GM06990 (cell line): ENCODE results near the gene CNNM1.

Source experiments
- DNase-seq: peaks from one replicate; pipeline ENCODE4 v3.0.0-alpha.2; 2011; ENCODE audit not compliant: insufficient read length; ENCODE audit errors: extremely low read depth
- H3K27me3 ChIP-seq: replicated peaks from 2 replicates; pipeline ENCODE4 v1.6.0; 2011; ENCODE audit warnings: low read length; ENCODE audit not compliant: control insufficient read depth, insufficient read depth
- H3K36me3 ChIP-seq: 2 replicates; pipeline ENCODE4 v1.5.1; 2011; ENCODE audit warnings: low read length; ENCODE audit not compliant: control insufficient read depth, insufficient read depth
- H3K4me3 ChIP-seq: replicated peaks from 2 replicates; pipeline ENCODE4 v1.5.1; 2011; ENCODE audit warnings: low read depth, mild to moderate bottlenecking, control low read depth, low read length
- TF ChIP-seq, protein P1 (sequence below): IDR thresholded peaks from 2 replicates; pipeline ENCODE4 v1.5.1; 2011; ENCODE audit warnings: low read length, control low read depth, mild to moderate bottlenecking, inconsistent platforms; ENCODE audit not compliant: insufficient read depth, poor library complexity, severe bottlenecking

The CNNM1 gene

DNA sequence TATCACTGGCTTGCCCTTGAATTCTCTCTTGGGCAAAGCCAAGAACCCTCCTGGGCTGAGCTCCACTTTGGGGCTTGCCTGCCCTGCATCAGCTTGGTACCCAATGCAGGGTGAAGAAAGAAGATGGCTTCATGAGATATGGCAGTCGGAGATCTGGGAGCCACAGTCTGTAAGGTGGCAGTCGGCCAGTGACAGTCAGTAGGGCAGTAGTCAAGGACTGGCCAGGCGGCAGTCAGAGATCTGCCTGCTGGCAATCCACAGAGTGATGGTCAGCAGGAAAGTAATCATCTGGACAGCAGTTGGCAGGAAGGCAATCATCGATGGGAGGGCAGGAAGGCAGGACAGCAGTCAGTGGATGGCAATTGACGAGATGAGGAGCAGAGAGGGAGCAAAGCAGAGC lies 32.6 kb upstream of the CNNM1 start:
- TF ChIP-seq, protein P1, sequence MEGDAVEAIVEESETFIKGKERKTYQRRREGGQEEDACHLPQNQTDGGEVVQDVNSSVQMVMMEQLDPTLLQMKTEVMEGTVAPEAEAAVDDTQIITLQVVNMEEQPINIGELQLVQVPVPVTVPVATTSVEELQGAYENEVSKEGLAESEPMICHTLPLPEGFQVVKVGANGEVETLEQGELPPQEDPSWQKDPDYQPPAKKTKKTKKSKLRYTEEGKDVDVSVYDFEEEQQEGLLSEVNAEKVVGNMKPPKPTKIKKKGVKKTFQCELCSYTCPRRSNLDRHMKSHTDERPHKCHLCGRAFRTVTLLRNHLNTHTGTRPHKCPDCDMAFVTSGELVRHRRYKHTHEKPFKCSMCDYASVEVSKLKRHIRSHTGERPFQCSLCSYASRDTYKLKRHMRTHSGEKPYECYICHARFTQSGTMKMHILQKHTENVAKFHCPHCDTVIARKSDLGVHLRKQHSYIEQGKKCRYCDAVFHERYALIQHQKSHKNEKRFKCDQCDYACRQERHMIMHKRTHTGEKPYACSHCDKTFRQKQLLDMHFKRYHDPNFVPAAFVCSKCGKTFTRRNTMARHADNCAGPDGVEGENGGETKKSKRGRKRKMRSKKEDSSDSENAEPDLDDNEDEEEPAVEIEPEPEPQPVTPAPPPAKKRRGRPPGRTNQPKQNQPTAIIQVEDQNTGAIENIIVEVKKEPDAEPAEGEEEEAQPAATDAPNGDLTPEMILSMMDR: no peak
- DNase-seq: no peak
- H3K36me3 ChIP-seq: no peaks in the 10 kb centered on the region; the same call in 1 of the 2 replicates
- H3K4me3 ChIP-seq: no peak overlapping the region
- H3K27me3 ChIP-seq: no peaks in the 10 kb centered on the region

DNA sequence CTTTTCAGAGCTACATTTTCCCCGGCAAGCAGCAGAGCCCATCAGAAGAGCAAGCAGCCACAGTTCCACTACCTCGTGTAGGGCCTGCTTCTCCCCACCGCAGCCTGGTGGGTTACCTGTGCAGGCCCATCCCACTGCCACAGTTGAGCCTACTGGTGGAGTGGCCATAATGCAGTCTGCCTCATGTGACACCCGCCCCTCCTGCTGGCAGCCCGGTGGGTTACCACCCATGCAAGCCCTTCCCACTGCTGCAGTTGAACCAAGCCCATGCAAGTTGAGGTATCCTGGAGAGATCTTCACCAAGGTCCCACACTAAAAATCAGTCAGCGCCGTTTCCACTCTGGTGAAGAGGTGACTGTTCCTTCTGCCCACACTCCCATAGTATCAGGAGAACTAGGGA lies 32.1 kb upstream of the CNNM1 start:
- Histone ChIP-seq H3K36me3 (no peaks in the 10 kb centered on the region; the same call in 1 of the 2 replicates), H3K4me3 (no peak overlapping the region), H3K27me3 (no peaks in the 10 kb centered on the region)
- DNase-seq: no peak
- TF ChIP-seq, protein P1: no peak

DNA sequence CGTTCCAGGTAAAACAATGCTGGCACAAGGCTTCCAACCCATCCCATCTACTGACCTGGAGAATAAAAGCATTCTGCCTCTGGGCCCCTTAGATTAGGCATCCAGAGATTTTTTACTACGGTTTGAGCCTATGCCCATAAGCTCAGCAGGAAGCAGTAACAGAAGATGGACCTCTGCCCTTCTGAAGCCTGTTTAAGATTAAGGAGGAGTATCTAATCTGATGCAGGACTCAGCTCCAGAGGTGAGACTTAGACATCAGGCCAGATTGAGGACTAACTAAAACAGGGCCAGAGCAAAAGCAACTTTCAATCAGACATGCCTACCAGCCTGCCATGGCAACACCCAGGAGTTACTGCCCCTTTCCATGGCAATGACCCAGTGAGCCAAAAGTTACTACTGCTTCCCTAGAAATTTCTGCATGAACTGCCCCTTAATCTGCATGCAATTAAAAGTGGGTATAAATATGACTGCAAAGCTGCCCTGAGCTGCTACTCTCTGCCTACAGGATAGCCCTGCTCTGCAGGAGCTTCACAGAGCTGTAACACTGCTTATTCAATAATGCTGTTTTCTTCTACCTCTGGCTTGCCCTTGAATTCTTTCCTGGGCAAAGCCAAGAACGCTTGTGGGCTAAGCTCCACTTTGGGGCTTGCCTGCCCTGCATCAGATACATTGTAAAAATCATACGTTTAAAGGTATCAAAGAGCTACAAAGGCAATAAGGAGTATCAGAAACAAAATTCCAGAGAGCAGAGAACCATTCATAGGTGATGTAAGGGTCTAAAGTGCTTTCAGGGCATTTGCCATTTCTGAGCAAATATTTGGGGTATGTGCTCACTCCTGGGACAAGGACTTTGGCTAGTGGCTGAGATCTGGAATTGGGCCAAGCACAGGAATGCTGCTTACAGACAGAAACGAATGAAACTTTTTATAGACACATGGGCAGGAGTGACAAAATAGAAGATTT lies 25.0 kb upstream of the CNNM1 start:
- Histone ChIP-seq H3K27me3 (no peaks in the 10 kb centered on the region), H3K36me3 (no peaks in the 10 kb centered on the region), H3K4me3 (no peak overlapping the region)
- DNase-seq: no peak
- TF ChIP-seq, protein P1: no peak

DNA sequence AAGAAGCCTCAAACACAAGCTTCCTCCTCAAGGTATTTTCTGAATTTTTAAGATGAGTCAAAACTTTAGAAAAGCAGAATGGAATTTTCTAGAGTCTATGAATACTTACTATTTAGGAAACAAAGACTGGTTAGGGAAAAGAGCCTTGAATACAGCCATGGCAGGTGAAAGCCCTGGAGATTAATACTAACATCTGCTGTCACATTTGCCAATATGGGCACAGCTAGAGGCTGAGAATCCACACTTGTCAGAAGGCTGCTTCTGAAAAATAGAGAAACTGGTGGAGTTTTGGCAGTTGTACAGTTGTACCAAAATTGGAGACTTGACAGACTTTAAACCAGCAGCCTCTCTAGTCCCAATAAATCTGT lies 24.3 kb upstream of the CNNM1 start:
- TF ChIP-seq, protein P1: no peak
- H3K36me3 ChIP-seq: no peaks in the 10 kb centered on the region
- no peaks in the 10 kb centered on the region for H3K27me3 ChIP-seq
- DNase-seq: no peak
- H3K4me3 ChIP-seq: no peak overlapping the region

DNA sequence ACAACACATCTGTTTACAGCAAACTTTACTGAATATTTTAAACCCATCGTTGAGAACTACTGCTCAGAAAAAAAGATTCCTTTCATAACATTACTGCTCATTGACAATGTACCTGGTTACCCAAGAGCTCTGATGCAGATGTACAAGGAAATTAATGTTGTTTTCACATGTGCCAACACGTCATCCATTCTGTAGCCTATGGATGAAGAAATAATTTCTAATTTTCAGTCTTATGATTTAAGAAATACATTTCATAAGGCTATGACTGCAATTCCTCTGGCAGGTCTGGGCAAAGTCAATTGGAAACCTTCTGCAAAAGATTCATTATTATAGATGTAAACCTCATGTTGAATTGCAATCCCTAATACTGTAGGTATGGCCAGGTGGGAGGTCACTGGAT lies 16.7 kb upstream of the CNNM1 start:
- no peak overlapping the region for H3K4me3 ChIP-seq
- no peak for DNase-seq
- H3K27me3 ChIP-seq: no peaks in the 10 kb centered on the region
- TF ChIP-seq, protein P1: no peak
- H3K36me3 ChIP-seq: no peaks in the 10 kb centered on the region
